ENCODE measurements around the gene TENT5C. TPM values are rescaled to one million over a fixed set of nuclear protein-coding genes. Genes with fewer than 3 reads are reported as not detected.

TENT5C gene
- total RNA-seq, 2 experiments from 2014 or later, result 20.7 to 20.8 TPM

DNA sequence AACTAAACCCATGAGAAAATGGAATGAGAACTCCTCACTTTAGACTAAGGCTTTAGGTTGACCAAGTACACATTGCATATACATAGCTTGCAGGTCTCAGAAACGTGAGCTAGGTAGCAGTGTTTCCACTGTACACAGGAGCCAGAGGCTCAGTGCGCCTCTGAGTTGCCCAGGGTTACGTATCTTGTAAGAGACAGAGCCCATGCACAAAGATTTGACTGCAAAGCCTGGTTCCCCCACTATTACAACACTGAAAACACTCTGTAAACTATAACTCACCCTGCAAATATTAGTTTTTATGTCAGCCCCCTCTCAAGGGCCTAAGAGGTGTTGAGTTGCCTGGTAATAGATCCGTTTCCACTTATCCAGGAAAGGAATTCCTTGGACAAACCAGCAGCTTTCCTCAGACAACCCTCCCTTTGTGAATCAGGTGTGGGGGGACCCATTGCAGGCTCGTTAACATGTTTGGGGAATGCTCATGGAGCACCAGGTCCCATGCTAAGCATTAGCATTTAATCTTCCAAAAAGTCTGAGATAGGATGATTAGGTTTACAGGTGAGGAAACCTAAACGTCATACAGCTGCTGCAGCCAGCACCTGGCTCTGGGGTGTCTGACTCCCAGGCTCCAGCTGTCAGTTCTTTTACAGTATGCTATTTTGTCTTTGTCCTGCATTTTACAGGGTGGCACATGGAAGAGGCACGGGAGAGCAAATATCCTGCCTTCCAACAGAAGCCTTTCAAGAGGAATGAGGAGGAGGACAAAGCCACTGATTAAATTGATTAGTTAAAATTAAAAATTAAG, 25.7 kb downstream of the TENT5C start:
- Mint-ChIP-seq H3K27ac (no peak overlapping the region), H3K4me3 (no peak overlapping the region), H3K36me3 (ENCODE audit: low read depth) (peaks cover 17% of the 10 kb centered on the region), H3K9me3 (ENCODE audit: insufficient read depth) (no peaks in the 10 kb centered on the region), H3K4me1 (ENCODE audit: low read depth) (peaks cover 45% of the 10 kb centered on the region), H3K27me3 (ENCODE audit: low read depth) (peaks cover 6% of the 10 kb centered on the region)
- ChIA-PET POLR2A (no interaction called here), CTCF (interaction anchor here (1.2 to 2.5 kb wide), 4 partner anchors 11 to 96 kb away, joined by 3 to 9 read pairs (median 4); no protein-coding TSS in a partner anchor)
- DNase-seq, result no peak
- peak; percentile 31 for ATAC-seq

DNA sequence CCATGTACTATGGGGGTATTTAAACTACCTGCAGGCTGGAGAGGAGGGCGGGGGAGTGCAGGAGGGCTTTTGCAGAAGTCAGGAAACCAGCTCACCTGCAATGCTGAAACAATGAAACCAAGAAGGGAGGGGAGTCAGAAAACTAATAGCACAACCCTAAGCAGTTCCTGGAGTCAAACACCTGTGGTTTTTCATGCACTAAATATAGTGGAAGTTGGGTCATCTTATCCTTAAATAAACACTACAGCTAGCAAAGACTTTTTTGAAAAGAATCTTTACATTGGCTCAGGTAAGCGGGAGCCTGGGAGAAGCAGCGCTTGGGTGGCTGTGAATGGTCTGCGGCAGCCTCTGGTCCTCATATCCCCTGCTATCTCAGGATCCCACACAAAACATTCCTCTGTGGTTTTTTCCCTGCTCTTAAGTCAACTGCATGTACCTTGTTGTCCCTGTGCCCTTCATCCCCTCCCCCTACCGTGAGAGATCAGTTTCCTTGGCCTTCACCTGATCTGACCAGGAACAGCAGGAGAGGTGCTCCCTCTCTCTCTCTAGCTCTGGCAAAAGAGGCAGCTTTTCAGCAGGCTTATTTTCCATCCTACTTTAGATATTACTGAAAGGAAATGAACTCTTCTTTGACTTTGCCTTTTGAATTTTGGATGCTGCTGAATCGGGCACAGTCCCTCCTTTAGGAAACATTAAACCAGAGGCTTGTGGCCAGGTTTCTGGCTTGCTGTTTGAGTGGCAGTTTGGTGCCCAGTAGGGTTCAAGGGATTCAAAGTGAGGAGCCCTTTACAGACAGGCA, 26.6 kb downstream of the TENT5C start:
- no peak overlapping the region for H3K27ac Mint-ChIP-seq

DNA sequence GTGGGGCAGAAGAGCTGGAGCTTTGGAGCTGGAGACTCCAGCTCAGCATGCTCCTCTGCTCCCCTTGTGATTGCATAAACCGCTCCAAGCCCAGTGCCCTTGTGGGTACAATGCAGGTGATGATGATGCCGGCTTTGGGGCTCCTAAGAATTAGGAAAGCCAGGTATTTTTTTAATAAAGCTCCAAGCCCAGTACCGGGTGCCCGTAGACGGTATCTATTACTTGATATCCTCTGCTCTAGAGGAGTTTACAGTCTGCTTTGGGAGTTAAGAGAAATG, 27.2 kb downstream of the TENT5C start:
- no peak overlapping the region for H3K27ac Mint-ChIP-seq
- DNase-seq, result no peak
- ChIA-PET CTCF (no interaction called here), POLR2A (no interaction called here)
- H3K4me3 Mint-ChIP-seq, result no peak overlapping the region
- peaks cover 8% of the 10 kb centered on the region for H3K27me3 Mint-ChIP-seq (ENCODE audit: low read depth)
- no peaks in the 10 kb centered on the region for H3K9me3 Mint-ChIP-seq (ENCODE audit: insufficient read depth)
- H3K4me1 Mint-ChIP-seq (ENCODE audit: low read depth), result peaks cover 43% of the 10 kb centered on the region
- peaks cover 7% of the 10 kb centered on the region for H3K36me3 Mint-ChIP-seq (ENCODE audit: low read depth)
- no peak for ATAC-seq

More for the DNA sequence above, 26.6 kb downstream of the TENT5C start:
- Mint-ChIP-seq H3K4me3 (no peak overlapping the region), H3K9me3 (ENCODE audit: insufficient read depth) (no peaks in the 10 kb centered on the region), H3K4me1 (ENCODE audit: low read depth) (peaks cover 47% of the 10 kb centered on the region), H3K27me3 (ENCODE audit: low read depth) (peaks cover 8% of the 10 kb centered on the region), H3K36me3 (ENCODE audit: low read depth) (peaks cover 10% of the 10 kb centered on the region)
- no peak for ATAC-seq
- ChIA-PET CTCF (interaction anchor here (1.2 to 2.5 kb wide), 3 partner anchors 12 to 97 kb away, joined by 3 to 9 read pairs (median 3); no protein-coding TSS in a partner anchor), POLR2A (interaction anchor here (0.6 kb wide), 1 partner anchor 8 kb away, joined by 3 read pairs; no protein-coding TSS in a partner anchor)
- no peak for DNase-seq

GRCh38 chr1:117633423-117633822, 27.6 kb downstream of the TENT5C start:
- CTCF ChIA-PET, result no interaction called here
- Mint-ChIP-seq H3K36me3 (ENCODE audit: low read depth) (peaks cover 7% of the 10 kb centered on the region), H3K27ac (no peak overlapping the region), H3K9me3 (ENCODE audit: insufficient read depth) (no peaks in the 10 kb centered on the region), H3K4me3 (no peak overlapping the region), H3K4me1 (ENCODE audit: low read depth) (peaks cover 43% of the 10 kb centered on the region), H3K27me3 (ENCODE audit: low read depth) (peaks cover 9% of the 10 kb centered on the region)
- ATAC-seq, result no peak
- no peak for DNase-seq
- POLR2A ChIA-PET, result no interaction called here

DNA sequence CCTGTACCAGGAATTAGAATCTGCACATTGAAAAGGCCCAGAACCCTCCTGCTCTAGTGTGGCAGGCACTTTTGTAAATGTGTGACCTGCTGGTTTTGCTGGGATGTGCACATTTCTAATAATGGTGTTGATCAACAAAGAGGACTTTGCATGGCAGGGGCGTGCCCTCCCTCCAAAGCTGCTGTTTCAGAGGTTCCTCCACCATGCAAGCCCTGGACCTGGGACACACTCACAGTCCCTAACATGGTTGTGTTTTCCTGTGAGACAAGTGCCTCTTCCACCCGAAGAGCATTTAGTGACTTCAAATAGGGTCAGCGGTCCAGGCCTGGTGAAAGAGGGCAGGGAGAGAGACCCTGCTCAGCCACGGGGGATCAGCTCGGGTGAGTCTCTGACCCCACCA, 28.1 kb downstream of the TENT5C start:
- Mint-ChIP-seq H3K36me3 (ENCODE audit: low read depth) (peaks cover 4% of the 10 kb centered on the region), H3K27me3 (ENCODE audit: low read depth) (peaks cover 14% of the 10 kb centered on the region), H3K27ac (no peak overlapping the region), H3K4me1 (ENCODE audit: low read depth) (peaks cover 39% of the 10 kb centered on the region), H3K9me3 (ENCODE audit: insufficient read depth) (no peaks in the 10 kb centered on the region), H3K4me3 (no peak overlapping the region)
- ChIA-PET POLR2A (no interaction called here), CTCF (no interaction called here)
- DNase-seq (no peak), ATAC-seq (no peak)

- POLR2A ChIA-PET, result no interaction called here
- no peak overlapping the region for H3K27ac Mint-ChIP-seq
- H3K9me3 Mint-ChIP-seq (ENCODE audit: insufficient read depth), result no peaks in the 10 kb centered on the region
- DNase-seq (no peak), ATAC-seq (no peak)
- H3K36me3 Mint-ChIP-seq (ENCODE audit: low read depth), result no peaks in the 10 kb centered on the region
- H3K4me1 Mint-ChIP-seq (ENCODE audit: low read depth), result peaks cover 32% of the 10 kb centered on the region
- CTCF ChIA-PET, result no interaction called here
- no peak overlapping the region for H3K4me3 Mint-ChIP-seq
- peaks cover 16% of the 10 kb centered on the region for H3K27me3 Mint-ChIP-seq (ENCODE audit: low read depth)
Observed at GRCh38 chr1:117634631-117635030, 28.8 kb downstream of the TENT5C start.

DNA sequence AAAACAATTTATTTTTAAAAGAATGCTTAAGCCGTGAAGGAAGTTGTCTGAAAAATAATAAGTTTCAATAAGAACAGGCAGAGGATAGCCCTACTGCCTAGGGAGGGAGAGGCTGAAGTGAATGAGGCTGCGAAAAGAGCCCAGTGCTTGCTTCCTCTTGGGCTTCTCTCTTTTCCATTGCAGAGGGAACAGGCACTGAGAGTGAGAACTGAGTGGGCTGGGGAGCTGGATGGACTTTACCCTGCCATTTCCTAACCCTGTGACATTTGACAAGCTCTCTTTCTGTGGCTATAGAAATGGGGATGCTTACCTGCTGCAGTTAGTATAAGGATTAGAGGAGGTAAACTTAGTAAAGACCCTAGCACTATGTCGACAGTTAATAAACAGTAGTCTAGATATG, 30.0 kb downstream of the TENT5C start:
- no peak overlapping the region for H3K27ac Mint-ChIP-seq
- no peaks in the 10 kb centered on the region for H3K36me3 Mint-ChIP-seq (ENCODE audit: low read depth)
- H3K27me3 Mint-ChIP-seq (ENCODE audit: low read depth), result peaks cover 20% of the 10 kb centered on the region
- CTCF ChIA-PET, result interaction anchor here (3.1 kb wide), 1 partner anchor 101 kb away, joined by 11 read pairs; no protein-coding TSS in a partner anchor
- peaks cover 28% of the 10 kb centered on the region for H3K4me1 Mint-ChIP-seq (ENCODE audit: low read depth)
- POLR2A ChIA-PET, result no interaction called here
- no peak overlapping the region for H3K4me3 Mint-ChIP-seq
- H3K9me3 Mint-ChIP-seq (ENCODE audit: insufficient read depth), result no peaks in the 10 kb centered on the region
- DNase-seq (no peak), ATAC-seq (no peak)

DNA sequence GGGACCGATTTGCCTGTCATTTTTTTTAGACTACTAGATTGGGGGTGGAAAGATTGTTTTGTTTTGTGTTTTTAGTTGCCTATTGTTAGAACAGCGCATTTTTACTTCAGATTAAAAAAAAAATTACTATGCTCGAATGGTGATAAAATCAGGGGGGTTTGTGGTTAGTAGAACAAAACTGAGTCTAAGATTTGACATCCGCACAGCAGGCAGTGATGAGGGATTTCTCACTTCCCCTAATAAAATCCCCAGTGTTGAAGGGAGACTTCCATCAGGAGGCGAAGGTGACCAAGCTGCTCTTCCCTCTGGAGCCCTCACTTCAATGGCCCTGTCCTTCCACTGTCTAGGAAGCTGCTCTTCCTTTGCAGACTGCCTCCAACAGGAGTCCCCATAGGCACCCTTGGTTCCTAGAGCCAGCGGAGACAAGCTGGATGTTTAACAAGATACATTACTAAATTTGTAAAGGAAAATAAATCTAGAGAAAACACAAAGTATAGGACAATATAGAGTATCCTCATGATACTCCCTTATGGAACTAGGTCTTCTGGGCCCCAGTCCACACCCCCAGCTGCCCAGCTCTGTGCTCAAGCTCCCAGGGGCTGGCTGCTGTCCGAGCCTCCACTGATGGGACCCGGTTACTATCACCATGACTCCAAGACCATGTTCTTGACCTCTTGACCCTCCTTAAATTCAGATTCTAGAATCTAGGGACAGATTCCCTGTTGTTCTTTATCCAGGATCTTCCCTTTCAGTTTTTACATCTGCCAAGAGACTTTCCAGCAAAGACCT, 31.0 kb downstream of the TENT5C start:
- no peak for DNase-seq
- Mint-ChIP-seq H3K27ac (no peak overlapping the region), H3K36me3 (ENCODE audit: low read depth) (no peaks in the 10 kb centered on the region), H3K27me3 (ENCODE audit: low read depth) (peaks cover 24% of the 10 kb centered on the region), H3K4me1 (ENCODE audit: low read depth) (peaks cover 22% of the 10 kb centered on the region), H3K9me3 (ENCODE audit: insufficient read depth) (no peaks in the 10 kb centered on the region), H3K4me3 (no peak overlapping the region)
- ChIA-PET POLR2A (interaction anchor here (1.1 kb wide), 1 partner anchor 11 kb away, joined by 3 read pairs; no protein-coding TSS in a partner anchor), CTCF (interaction anchor here (1.0 to 3.1 kb wide), 5 partner anchors 9 to 102 kb away, joined by 3 to 11 read pairs (median 3); no protein-coding TSS in a partner anchor)
- ATAC-seq, result no peak

- POLR2A ChIA-PET, result interaction anchor here (1.3 to 1.8 kb wide), 2 partner anchors 18 to 32 kb away, joined by 4 to 7 read pairs; no protein-coding TSS in a partner anchor
- no peak for DNase-seq
- H3K36me3 Mint-ChIP-seq (ENCODE audit: low read depth), result no peaks in the 10 kb centered on the region
- peaks cover 24% of the 10 kb centered on the region for H3K27me3 Mint-ChIP-seq (ENCODE audit: low read depth)
- H3K27ac Mint-ChIP-seq, result no peak overlapping the region
- CTCF ChIA-PET, result interaction anchor here (1.0 to 3.1 kb wide), 5 partner anchors 10 to 103 kb away, joined by 3 to 11 read pairs (median 4); no protein-coding TSS in a partner anchor
- no peak for ATAC-seq
- no peak overlapping the region for H3K4me3 Mint-ChIP-seq
- no peaks in the 10 kb centered on the region for H3K9me3 Mint-ChIP-seq (ENCODE audit: insufficient read depth)
- H3K4me1 Mint-ChIP-seq (ENCODE audit: low read depth), result peaks cover 12% of the 10 kb centered on the region
Observed at GRCh38 chr1:117638141-117638540, 32.3 kb downstream of the TENT5C start.

GRCh38 chr1:117638759-117639158, 32.9 kb downstream of the TENT5C start:
- H3K4me3 Mint-ChIP-seq, result no peak overlapping the region
- H3K27me3 Mint-ChIP-seq (ENCODE audit: low read depth), result peaks cover 26% of the 10 kb centered on the region
- ATAC-seq (peak; percentile 34), DNase-seq (no peak)
- H3K4me1 Mint-ChIP-seq (ENCODE audit: low read depth), result peaks cover 12% of the 10 kb centered on the region
- no peak overlapping the region for H3K27ac Mint-ChIP-seq
- ChIA-PET CTCF (interaction anchor here (0.9 to 1.1 kb wide), 2 partner anchors 36 to 270 kb away, joined by 3 to 4 read pairs; no protein-coding TSS in a partner anchor), POLR2A (interaction anchor here (1.3 to 1.8 kb wide), 2 partner anchors 17 to 32 kb away, joined by 4 to 7 read pairs; no protein-coding TSS in a partner anchor)
- no peaks in the 10 kb centered on the region for H3K36me3 Mint-ChIP-seq (ENCODE audit: low read depth)
- no peaks in the 10 kb centered on the region for H3K9me3 Mint-ChIP-seq (ENCODE audit: insufficient read depth)

GRCh38 chr1:117639741-117640140, 33.9 kb downstream of the TENT5C start:
- ATAC-seq (no peak), DNase-seq (no peak)
- Mint-ChIP-seq H3K9me3 (ENCODE audit: insufficient read depth) (no peaks in the 10 kb centered on the region), H3K27me3 (ENCODE audit: low read depth) (peaks cover 30% of the 10 kb centered on the region), H3K27ac (no peak overlapping the region), H3K36me3 (ENCODE audit: low read depth) (no peaks in the 10 kb centered on the region), H3K4me3 (no peak overlapping the region), H3K4me1 (ENCODE audit: low read depth) (peaks cover 19% of the 10 kb centered on the region)
- ChIA-PET CTCF (interaction anchor here (2.0 kb wide), 1 partner anchor 35 kb away, joined by 7 read pairs; no protein-coding TSS in a partner anchor), POLR2A (no interaction called here)
